Activated CD4-positive, alpha-beta T cell treated with anti-CD3 and anti-CD28 coated beads for 1 hour (primary cell): ENCODE measurements around the gene TMEM9.

Experiments
- DNase-seq: peaks from one replicate; pipeline ENCODE4 v3.0.0-alpha.2; 2020

TMEM9 gene

GRCh38 chr1:201144701-201145100 is 9.6 kb downstream of the TMEM9 start:
- no peak for DNase-seq

GRCh38 chr1:201143726-201144635 is 10.3 kb downstream of the TMEM9 start:
- no peak for DNase-seq

DNA sequence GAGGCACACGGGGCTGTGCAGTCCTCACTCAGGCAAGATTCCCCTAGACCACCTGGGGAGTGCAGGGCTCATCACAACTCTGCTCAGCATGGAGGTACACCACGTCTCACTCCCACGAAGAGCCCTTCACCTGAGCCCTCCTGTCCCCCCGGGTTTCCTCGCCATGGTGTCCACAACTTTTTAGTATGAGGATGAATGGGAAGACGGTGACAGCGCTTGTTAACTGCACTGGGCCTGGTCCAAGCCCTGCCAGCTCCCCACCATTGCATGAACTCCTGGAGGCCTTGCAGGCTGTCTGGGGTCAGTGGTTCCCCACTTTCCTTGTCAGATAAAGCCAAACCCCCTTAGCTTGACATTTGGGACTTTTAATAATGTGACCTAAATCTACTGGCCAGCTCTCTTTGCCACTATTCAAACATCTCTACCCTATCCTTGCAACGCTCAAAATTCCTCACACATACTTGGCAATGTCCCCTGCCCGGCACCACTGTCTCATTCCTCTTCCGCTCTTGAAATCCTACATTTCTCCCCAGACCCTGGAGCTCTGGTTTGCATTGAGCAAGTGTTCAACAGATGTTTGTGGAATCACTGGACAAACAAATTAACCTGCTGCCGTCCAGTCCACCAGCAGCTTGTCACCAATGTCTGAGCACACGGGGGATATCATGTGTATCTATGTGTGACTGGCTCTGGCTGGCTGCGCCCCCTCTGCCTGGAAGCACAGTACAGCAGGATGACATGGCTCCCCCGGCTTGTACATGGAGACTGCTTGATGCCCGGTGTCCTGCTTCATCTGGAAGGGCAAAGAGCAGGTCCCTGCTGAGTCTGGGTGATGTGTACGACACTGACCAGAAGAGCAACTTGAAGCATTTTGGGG is 11.2 kb downstream of the TMEM9 start:
- DNase-seq = no peak

- no peak for DNase-seq
Observed at GRCh38 chr1:201142011-201142848, 12.0 kb downstream of the TMEM9 start.

DNA sequence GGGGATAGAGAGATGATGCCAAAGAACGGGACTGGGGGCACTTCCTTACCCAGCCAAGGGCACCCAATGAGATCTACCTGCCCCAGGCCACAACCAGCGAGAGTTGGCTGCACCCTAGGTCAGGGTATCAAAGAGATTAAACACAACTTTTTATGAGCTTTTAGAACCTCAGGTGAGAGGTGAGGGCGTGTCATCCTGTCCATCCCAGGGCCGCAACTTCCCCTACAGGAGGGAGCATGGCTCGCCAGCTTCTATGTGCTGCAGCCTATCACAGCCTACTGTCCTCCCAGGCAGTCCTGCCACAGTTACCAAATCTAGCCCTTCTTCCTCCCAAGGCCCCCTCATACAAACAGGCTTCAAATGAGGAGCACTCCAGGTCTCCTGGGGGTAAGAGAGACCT is 12.9 kb downstream of the TMEM9 start:
- DNase-seq = no peak

GRCh38 chr1:201140941-201141260 is 13.4 kb downstream of the TMEM9 start:
- no peak for DNase-seq

GRCh38 chr1:201140235-201140940 is 13.9 kb downstream of the TMEM9 start:
- DNase-seq = no peak

DNA sequence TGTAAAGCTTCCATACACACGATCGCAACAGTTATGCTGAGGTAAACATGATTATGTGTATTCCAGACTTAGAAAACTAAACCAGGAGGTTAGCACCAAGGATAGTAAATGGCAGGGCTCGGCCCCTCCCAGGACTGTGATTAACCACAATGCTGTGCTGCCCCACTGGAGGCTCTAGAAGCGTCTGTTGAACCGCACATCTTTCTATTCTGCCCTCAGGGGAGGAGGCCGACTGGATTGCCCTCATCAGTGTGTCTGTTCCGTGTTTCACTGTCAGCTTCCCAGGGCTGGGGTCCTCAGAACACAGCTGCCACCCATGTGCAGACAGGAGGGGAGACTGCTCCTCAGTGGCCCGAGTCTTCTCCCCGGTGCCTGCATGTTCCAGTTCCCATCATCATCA is 14.5 kb downstream of the TMEM9 start:
- no peak for DNase-seq

DNA sequence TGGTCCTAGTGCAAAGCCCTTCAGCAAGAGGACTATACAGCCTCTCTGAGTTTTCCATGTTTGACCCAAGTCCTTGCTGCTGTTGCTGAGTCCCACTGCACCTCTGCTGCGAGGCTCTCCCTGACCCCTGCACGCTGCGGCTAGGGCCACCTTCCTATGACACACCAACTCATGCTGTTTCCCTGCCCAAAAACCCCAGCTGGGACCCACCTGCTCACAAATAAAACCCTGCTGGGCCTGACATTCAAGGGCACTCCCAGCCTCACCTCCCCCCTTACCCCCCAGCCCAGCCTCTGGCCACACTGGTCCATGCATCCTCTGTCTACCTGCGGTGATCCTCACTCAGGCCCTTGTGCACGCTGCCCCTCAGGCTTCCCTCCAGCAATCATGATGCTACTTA is 15.0 kb downstream of the TMEM9 start:
- DNase-seq = no peak

- DNase-seq = no peak
Observed at GRCh38 chr1:201138311-201138840, 15.9 kb downstream of the TMEM9 start.

GRCh38 chr1:201137579-201138310 is 16.5 kb downstream of the TMEM9 start:
- no peak for DNase-seq

GRCh38 chr1:201137024-201137392 is 17.3 kb downstream of the TMEM9 start:
- DNase-seq = no peak

GRCh38 chr1:201136355-201137023 is 17.8 kb downstream of the TMEM9 start:
- no peak for DNase-seq

DNA sequence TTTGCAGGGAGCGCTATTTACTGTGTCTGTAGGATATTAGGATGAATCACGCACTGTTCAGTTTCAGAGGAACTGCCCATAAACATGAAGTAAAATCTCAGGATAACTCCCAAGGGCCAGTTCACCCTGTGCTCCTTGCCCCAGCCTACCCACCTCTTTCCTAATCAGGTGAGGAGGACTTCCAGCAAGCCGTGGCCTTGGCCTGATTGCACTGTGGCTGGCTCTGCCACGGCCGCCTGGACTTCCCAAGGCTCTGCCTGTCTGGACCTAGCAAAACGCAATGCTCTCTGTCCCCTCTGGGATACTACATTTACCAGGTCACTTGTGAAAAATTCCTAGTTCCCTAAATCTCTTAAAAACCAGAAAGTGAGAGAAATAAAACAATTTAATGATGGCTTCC is 19.9 kb downstream of the TMEM9 start:
- DNase-seq = no peak

DNA sequence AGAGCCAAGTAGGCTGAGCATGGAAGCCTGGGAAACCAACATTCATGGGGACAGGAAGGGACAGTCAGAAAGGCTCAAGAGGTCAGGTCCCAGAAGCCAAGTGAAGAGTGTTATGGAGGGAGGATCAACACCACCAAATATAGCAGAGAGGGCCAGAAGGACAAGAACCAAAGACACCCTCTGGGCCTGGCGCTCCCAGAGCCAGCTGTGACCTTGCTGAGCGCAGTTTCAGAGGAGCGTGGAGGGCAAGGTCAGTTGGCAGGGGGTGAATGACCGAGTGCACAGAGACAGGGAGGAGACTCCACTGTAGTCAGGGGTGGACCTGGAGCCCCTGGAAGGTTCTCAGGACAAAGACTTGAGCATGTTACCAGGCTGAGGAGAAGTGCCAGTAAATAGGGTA is 22.9 kb downstream of the TMEM9 start:
- no peak for DNase-seq

DNA sequence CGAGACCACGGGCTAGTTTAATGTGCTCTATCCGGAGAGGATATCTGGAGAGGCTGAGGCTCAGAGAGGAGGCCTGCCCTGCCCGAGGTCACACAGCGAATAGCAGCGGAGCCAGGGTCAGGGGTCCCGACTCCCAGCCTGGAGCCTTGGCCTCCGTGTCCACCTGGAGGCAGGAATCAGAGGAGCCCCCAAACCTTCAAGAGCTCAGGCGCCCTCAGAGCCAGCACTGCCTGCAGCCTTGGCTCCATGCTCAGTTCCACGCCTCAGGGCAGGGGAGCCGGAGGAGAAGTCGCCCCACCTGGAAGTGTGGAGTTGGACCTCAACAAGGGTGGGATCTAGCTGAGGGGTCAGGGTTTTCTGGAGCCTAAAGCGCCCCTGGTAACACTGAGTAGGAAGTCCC is 25.3 kb downstream of the TMEM9 start:
- no peak for DNase-seq

- no peak for DNase-seq
Observed at GRCh38 chr1:201128476-201128875, 25.8 kb downstream of the TMEM9 start.

GRCh38 chr1:201127755-201128455 is 26.4 kb downstream of the TMEM9 start:
- DNase-seq = no peak

DNA sequence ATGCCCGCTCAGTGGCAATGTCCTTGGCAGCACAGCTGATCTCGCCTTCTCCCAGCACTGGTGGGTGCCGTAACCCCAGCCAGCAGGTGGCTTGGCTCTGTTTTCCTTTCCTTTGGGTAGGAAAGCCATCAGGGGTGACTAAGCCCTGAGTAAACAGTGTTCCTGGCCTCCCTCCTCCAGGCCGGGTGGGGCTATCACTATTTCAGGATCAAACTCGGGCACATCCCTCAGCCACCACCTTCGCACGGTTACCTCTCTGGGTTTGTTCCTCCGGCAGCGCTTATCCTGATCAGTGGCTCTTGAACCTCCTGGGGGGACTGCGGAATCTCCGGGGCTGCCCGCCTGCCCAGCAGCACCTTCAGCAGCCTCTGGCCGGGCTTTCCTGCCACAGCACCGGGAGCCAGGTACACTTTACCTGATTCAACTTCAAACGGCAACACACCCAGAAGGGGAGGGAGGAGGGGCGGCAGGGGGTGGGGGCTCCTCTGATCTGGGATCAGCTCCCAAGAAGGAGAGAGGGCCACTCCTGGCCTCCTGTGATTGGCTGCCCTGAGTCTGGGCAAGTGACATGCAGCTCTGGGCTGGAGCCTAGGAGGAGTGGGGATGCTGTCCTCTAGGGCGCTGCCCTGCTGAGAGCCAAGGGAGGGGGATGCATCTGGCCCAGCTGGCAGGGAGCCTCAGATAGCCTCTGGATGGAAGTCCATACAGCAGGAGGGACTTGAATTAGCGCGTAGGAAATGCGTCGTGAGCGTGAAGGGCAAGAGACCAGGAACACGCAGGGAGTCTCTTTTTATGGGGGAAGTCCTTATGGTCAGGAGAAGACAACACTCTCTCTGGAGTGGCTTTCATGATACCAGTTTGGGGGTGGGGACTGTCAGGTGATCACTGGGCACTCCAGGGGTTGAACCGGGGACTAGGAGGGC is 27.2 kb downstream of the TMEM9 start, which contains the start of gene ASCL5:
TSS of gene ASCL5 (minus strand) at position 353 of the 923 bp plus-strand sequence. CDS start 11,812 bp downstream, outside the sequence.
- DNase-seq = no peak
